Measurements from ENCODE around the gene ANTXRL.

GRCh38 chr10:46318799-46319198, 32.0 kb downstream of the ANTXRL start:
- TF ChIP-seq POLR2AphosphoS5 (IDR thresholded peaks at IDR 0.05): no peak
- TF ChIP-seq CTCF (IDR thresholded peaks at IDR 0.05 in 8 of 11, conservative IDR thresholded peaks at IDR 0.05 in 3 of 11): no peak
- no peak for TF ChIP-seq POLR2A (IDR thresholded peaks at IDR 0.05)

All from spleen (tissue), 7 donors.